H1 (cell line): Measurements from ENCODE around the gene IRS1. TPM values are rescaled to one million over a fixed set of nuclear protein-coding genes. Genes with fewer than 3 reads are reported as not detected.

ENCODE experiments used
- CHD7 ChIP-seq: fragments of 300-600 bp; sonication (generic); IDR thresholded peaks from 2 replicates; pipeline ENCODE4 v1.7.1; 2012; ENCODE audit warnings: low read length, moderate library complexity, mild to moderate bottlenecking, inconsistent platforms; ENCODE audit not compliant: insufficient replicate concordance
- EP300 ChIP-seq, 2 experiments: IDR thresholded peaks; 1 replicate in 1 of 2; 2 replicates in 1 of 2; pipeline ENCODE4 v1.6.1; 2011 to 2012; ENCODE audit warnings: low read depth in 2 of 2, low read length in 2 of 2, mild to moderate bottlenecking in 2 of 2, borderline replicate concordance in 1 of 2, inconsistent platforms in 1 of 2, moderate library complexity in 1 of 2
- JUN ChIP-seq: IDR thresholded peaks from 2 replicates; pipeline ENCODE4 v1.6.1; 2011; ENCODE audit warnings: low read depth, mild to moderate bottlenecking, improper control_type of control experiment, low read length
- NRF1 ChIP-seq: IDR thresholded peaks from 2 replicates; pipeline ENCODE4 v1.6.1; 2011; ENCODE audit warnings: mild to moderate bottlenecking, low read depth, low read length, improper control_type of control experiment
- RAD21 ChIP-seq, 2 experiments: IDR thresholded peaks in 1 of 2; conservative IDR thresholded peaks in 1 of 2; 2 replicates each; pipeline ENCODE4 v1.6.1; 2011; ENCODE audit warnings: low read depth in 2 of 2, low read length in 2 of 2, improper control_type of control experiment in 1 of 2, inconsistent platforms in 1 of 2, mild to moderate bottlenecking in 1 of 2, moderate library complexity in 1 of 2
- SIRT6 ChIP-seq: IDR thresholded peaks from one replicate; pipeline ENCODE4 v1.7.1; 2012; ENCODE audit warnings: low read length, inconsistent platforms
- SP4 ChIP-seq: IDR thresholded peaks from 2 replicates; pipeline ENCODE4 v1.6.1; 2012; ENCODE audit warnings: low read length, inconsistent platforms
- USF2 ChIP-seq: IDR thresholded peaks from 2 replicates; pipeline ENCODE4 v1.6.1; 2011; ENCODE audit warnings: low read length, improper control_type of control experiment
- YY1 ChIP-seq: IDR thresholded peaks from 2 replicates; pipeline ENCODE4 v1.6.1; 2011; ENCODE audit warnings: low read depth, mild to moderate bottlenecking, low read length
- polyA plus RNA-seq, 7 experiments: library from polyadenylated mRNA; depleted of rRNA in 3 of 7; stranded (reverse) in 5 of 7; unstranded in 2 of 7; fragments of >200 nt in 5 of 7; fragments of 200-250 nt in 2 of 7; gene quantifications; 1 replicate in 5 of 7; 2 replicates in 1 of 7; 4 replicates in 1 of 7; pipeline versions ENCODE4 v1.2.1 to v1.2.3, GENCODE V29; 2011 to 2013; ENCODE audit warnings: missing spikeins in 2 of 7, mixed read lengths in 2 of 7
- total RNA-seq: library from RNA; stranded (reverse); fragmentation: NEBNext Ultra II Directional; extraction: Animal tissue kit (Norgen Biotek cat#: 25700); gene quantifications from 2 replicates; pipeline ENCODE4 v1.2.1, GENCODE V29; 2021

The IRS1 gene
- total and polyA plus RNA-seq, 2 of the 8 experiments (the other 6 are each of a cell fraction or from before 2014, with no cell fraction given) = 9.1 to 26.9 TPM

DNA sequence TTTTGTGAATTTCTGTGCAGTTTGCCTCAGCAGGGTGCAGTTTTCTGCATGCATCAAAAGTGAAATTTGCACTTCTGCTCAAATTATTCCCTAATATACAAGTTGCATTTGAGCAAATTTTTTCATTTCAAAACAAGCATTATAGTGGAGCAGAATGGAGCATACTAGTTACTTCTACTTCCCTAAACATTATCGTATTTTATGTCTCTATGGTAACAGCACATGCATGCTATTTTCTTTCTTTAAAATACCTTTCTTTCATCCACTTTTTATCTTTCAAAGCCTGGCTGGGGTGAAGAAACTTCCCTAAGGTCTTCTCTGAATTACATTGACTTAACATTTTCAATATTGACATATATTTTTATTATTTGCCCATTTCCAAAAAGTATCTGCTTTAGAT is 47.5 kb upstream of the IRS1 start (continued):
- TF ChIP-seq CHD7 (no peak), NRF1 (no peak), USF2 (no peak), JUN (no peak), RAD21 (IDR thresholded peaks at IDR 0.05 in 1 of 2, conservative IDR thresholded peaks at IDR 0.05 in 1 of 2; ENCODE audit: low read depth in 2 of 2, low read length in 2 of 2) (no peak), SIRT6 (no peak), SP4 (no peak), YY1 (no peak), EP300 (IDR thresholded peaks at IDR 0.05; ENCODE audit: borderline replicate concordance in 1 of 2, low read depth in 2 of 2, low read length in 2 of 2) (no peak)
